GM19397 (cell line): ENCODE data around the gene STK24.

Experiments
- ATAC-seq: cut with Tn5 transposase; IDR thresholded peaks from one replicate; pipeline ENCODE4 v1.9.1; 2021; ENCODE audit warnings: mild to moderate bottlenecking, moderate library complexity; ENCODE audit not compliant: unreplicated experiment

The STK24 gene

GRCh38 chr13:98457053-98457452 lies 119.9 kb downstream of the STK24 start:
- ATAC-seq: no peak

DNA sequence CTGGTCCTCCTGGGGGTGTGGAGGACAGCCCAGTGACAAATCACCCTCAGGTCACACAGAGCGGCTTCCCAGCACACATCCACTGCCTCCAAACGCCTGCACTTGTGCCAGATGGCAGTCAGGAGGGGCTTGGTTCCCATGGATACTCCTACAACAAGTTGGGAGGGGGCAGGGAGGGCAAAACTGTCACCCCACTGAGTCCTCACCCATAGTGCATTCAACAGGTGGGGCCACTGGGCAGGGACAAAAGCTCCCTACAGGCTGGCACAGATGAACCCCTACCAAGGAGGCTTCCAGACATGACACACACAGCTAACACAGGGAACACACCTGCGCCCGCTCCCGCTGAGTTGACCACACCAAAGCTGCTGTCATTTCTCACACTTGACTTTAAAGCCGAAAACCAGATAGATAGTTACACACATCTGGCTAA lies 120.5 kb downstream of the STK24 start:
- ATAC-seq: no peak

DNA sequence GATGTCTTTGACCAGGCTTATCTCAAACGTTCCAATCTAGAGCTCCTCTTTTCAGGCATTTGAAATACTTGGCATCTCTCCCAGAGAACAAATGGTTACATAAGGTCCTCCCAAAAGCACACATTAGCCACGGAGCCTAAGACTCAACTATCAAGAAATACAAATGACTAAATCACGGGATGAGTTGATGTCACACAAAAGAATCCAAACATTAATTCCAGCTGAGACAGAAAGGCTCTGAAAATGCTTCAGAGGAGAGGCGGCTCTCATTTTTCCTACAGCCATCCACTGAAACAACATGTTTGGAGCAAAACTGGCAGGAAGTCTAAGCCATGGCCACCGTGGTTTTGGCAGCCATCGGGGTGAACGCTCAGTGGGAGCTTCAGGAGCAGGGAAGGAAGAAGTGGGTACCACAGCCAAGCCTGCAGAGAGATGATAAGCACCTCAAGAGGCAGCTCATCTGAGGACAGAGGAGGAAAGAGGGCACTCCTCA lies 122.5 kb downstream of the STK24 start:
- ATAC-seq: no peak

DNA sequence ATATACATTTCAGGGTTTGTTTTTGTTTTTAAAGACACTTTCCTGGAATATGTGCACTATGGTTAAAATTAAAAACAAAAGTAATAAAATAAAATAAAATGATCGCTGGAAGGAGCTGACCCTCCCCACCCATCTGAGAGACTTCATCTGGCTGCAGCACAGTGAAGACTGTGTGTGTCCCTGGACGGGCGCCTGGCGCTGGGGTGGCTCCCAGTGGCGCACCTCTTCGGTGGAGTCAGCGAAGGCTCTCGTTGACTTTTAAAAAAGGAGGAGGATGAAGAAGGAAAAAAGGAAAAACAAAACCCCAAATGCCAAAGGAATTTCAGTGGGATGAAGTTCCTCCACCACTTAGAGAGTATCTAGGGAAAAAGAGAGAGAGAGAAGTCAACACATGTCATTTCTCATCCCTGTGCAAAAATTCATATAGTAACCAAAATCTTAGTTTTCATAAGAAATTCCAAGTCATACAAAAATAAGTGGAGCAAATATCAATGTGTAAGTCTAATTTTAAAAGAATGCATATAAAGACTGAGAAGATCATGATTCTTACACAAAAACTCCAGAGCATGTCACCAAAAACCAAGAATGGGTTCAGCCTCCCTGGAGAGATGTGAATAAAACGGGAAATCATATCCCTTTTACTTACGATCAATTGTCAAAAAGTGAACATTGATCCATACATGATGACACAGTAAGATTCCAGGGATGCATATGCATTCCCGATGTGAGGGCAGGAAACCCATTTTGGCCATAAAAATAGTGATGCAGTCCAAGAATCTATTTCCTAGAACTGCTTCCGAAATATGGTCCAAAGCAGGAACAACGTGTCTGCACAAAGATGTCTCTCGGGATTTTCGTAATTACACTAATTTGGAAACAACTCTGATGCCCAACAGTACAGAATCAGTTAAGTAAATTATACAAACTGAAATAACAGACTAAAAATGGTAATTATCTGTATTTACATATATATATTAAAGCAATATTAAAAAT lies 123.8 kb downstream of the STK24 start:
- no peak for ATAC-seq

DNA sequence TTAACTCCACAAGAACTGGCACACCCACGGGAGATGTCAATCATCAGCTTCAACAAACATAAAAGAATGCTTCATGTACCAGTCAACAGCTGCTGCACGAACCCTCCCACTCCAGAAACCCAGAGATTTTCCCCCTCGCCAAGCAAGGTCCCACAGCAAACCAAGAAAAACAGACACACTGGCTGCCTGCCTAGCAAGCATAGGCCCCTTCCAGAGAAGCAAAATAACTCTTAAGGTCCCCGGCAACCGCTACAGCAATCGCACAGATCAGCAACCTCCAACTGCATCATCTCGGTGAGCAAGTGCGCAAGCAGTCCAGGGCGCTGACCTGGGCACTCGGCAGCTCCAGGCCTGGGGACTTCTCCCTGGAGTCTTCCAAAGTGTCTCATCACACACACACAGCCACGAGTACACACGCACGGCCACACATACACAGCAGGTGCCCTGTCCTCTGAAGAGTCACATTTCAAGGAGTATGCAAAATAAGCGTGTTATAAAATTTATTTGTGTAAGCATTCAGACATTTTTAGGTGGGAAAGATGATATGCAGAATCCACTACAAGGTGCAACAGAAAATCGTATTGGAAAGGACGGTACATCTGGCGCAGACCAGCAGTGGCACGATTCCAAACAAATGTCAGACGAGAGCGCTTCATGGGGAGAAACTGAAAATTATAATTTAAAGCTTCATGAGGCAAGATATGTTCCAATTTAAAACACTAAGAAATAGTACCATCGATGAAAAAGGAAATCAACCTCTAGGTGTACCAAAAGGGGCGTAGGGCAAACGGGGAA lies 125.0 kb downstream of the STK24 start:
- no peak for ATAC-seq

DNA sequence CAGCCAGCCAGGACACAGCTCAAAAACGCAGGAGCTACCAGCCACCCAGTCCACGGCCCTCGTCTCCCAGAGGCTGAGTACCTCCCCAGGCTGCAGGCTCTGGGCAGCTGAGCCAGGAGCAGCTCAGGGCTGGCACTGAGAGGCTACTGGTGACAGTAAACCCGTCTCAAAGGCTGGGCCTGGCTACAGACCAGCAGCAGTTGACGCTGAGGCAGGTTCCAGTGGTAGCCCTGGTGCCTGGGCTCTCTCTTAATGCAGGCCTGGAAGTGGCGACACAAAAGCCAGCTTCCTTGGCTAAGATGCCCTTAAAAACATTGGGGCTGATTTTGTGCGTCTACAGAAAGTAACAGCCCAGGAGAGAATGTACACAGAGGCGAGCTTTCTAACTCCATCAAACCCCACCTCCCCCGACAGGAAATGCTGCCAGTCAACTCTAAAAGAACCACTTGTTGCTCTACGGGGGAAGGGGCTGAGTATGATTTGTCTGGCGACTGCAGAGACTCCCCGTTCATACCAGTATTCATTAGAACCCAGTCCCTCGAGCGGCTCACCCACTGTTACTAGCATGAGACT lies 126.3 kb downstream of the STK24 start:
- no peak for ATAC-seq

DNA sequence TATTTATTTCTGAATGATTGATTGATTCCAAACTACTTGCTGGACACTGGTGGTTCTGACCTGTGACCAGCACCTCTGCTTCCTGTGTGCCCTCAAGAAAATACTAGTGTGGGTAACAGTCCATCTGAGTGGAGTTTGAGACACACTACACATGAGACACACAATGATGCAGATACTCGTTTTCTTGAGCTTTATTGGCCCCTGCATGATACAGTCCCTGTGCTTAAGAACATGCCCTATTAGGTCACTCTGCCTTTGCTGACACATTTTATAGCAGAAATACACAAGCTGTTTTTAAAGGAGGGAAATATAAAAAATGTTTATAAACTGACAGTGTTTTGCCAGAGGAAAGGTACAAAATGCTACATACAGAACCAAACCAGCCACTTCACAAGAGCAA lies 126.9 kb downstream of the STK24 start:
- no peak for ATAC-seq

DNA sequence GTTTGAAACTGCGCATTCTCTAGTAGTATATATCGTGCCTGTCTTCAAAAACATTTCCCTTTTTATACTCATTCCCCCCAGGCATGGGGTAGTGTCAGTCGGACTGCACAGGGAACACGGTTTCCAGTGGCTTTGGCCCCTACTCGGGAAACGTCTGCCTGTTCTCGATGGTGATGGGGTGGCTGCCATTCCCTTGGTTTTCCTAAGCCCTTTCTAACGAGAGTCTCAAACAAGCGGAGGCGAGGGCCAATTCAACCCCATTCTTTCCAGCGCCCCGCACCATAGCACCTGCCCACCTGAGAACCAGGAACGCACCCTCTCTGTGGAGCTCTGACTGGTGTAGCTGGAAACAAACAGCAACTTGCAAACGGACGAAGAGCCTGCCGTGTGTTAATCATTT lies 127.6 kb downstream of the STK24 start:
- no peak for ATAC-seq

GRCh38 chr13:98448642-98448928 lies 128.3 kb downstream of the STK24 start:
- ATAC-seq: no peak

- no peak for ATAC-seq
Measured at GRCh38 chr13:98447881-98448641, 128.8 kb downstream of the STK24 start.

DNA sequence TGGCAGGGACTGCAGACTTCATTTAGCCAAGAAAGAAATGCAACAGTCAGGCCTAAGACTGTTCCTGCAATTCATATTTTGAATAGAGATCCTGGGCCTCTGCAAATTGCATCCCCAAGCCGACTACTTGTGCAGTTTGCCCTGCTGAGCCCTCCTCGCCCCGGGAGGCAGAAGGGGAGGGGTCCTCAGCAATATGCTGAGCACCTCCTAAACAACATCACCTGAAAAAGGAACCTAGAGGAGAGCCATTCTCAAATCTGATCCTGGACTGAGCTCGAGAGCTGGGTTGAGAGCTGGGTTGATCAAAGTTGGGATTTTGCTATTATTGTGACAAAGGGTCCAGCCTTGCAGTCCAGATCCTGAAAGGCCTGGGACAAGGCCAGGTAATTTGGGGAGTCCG lies 129.8 kb downstream of the STK24 start:
- ATAC-seq: no peak

DNA sequence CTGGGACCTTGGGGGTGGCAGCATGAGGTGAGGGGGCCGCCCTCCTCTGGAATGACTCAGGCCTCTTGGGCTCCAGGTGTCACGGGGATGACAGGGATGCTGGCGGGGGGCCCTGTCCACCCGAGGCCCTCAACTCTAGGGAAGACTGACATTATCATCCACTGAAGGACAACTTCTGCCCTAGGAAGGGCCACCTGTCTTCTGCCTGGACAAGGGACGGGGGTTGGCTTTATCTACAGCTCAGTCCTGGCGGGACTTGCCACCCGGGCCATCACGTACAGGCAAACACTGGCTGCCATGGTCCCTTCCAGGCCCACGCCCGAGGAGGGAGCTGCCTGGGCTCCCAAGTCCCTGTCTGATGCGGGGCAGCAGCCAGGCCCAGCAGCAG lies 130.7 kb downstream of the STK24 start:
- ATAC-seq: no peak

DNA sequence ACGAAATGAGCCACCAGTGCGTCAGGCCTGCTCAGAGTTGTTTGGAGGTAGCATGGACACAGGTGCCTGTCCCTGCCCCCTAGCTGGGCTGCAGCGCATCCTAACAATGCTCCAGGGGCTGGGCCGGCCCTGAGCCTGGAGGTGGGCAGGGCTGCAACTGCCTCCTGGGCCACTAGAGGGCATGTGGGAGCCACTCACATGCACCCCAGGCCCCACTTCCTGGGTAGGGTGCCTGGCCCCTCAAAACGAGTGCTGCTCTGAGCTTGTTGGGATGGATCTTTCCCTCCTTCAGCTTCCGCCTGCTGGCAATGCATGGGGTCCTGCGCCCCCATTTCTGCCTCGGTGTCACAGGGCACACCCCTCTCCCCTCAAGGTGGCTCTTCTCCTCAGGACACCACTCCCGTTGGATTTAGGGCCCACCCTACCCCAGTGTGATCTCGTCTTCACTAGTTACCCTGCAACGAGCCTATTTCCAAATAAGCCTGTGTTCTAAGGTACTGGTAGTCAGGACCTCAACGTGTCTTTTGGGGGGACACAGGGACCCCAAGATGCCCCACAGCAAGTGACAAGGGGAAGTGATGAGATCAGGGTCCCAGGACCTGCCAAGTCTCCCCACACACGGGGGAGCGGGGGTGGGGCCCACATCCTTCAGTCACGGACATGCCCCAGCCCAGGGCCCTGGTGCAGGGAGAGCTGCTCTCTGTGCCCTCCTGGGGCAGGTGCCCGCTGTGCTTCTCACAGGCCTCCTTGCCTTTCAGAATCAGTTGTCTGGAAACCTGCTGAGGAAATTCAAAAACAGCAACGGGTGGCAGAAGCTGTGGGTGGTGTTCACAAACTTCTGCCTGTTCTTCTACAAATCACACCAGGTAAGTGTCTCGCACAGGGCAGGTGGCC lies 131.3 kb downstream of the STK24 start:
- ATAC-seq: peak; percentile 88

DNA sequence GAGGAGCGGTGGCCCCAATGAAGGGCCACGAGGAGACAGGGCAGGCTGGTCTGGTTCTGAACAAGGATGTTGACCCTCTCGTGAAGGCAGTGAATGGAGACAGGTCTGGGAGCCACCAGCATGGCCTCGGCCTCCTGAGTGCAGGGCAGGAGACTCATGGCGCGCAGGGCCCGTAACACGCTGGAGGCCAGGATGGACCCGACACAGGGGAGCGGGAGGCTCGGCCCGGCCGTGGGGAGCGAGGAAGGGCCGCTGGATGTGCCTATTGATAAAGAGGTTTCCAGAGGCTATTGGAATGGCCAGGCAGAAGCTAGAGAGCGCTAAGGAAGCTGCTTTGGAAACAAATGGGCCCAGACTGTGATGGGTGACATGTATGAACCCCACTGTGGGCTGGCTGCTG lies 132.5 kb downstream of the STK24 start:
- no peak for ATAC-seq

GRCh38 chr13:98443800-98444325 lies 133.0 kb downstream of the STK24 start:
- ATAC-seq: no peak

DNA sequence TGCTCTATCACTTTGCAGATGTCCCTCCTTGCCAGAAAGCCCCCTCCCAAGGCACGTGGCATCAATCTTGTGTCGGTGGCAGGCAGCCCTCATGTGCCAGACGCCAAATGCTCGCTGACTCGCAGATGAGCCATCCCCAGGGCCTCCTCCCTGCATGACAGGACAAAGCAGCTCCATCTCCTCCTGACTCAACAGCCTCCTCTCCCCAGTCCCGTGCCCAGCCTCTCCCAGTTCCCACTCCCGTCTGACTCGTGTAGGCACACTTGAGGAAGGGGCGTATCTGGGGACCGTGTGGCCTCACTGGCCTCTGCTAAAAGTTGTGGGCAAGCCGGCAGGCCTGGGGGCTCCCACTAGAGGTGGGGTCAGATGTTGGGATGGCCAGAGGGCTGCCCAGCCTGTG lies 133.6 kb downstream of the STK24 start:
- no peak for ATAC-seq

DNA sequence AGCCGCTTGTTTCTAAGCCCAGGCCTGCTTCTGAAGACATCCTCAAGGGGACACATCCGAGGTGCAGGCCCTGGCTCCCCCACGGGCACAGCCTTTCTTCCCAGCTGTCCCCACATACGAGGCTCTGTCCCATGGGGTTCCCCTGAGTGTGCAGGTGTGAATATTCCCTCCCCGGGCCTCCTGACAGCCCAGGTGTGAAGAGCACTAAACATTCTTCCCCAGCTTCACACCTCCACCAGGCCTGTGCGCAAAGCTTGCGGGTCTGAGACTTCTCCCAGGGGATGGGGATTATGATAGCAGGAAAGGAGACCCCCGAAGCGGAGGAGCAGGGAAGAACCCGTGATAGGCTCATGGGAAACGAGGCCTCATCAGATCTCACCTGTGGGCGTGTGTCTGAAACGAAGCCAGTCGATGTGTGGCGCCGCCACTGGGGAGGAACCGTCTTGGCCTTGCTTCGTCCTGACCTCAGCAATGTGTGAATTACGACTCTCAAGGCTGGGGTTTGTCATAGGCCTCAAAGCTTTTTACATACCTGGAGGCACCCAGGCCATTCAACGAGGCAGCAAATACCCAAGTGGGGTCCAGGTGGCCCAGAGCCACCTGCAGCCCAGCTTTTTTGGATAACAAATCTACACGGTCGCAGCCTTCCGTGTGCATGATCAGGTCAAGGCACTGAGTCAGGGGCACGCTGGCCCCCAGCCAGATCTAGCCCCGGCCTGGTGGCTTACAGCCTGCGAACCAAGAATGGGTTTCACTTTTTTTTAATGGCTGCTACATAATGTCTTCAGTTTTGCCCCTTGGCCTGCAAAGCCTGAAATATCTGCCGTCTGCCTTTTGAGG lies 134.3 kb downstream of the STK24 start:
- ATAC-seq: no peak

DNA sequence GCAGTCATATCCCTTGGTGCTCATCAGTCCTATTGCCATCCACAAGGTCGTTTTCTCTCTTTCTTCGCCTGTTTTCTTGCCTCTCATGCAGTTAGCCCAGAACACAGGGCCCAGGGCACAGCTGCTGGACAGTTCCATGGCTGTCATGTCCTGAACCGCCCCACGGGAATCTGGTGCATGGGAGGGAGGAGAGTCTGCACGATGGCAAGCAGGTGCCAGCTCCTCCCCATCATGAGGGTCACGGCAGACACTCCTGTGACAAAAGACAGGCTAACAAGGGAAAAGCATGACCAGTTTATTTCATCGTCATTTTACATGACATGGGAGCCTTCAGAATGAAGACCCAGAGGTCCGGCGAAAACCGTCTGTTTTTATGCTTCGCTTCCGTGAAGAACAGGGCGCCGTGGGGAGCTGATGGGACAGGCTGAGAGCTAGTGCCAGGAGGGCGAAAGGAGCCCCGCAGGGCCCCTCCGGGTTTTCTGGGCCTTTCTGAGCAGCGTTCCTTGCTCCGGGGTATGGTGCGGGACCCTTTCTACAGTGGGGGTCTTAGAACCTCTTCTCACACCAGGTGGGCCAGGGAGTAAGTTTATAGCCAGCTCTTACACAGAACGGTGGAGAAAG lies 135.7 kb downstream of the STK24 start:
- ATAC-seq: no peak
